Left lung (tissue), 10 donors: ENCODE data around the gene UBE2E2. TPM values are rescaled to one million over a fixed set of nuclear protein-coding genes. Genes with fewer than 3 reads are reported as not detected.

Experiments
- ATAC-seq: fragments of 200-7000 bp; cut with Tn5 transposase; one replicate; pipeline ENCODE4 v1.9.1; 2020; ENCODE audit warnings: moderate library complexity
- DNase-seq, 4 donors: peaks; one replicate each; pipeline ENCODE4 v3.0.0-alpha.2; 2013 to 2020
- H3K27ac ChIP-seq, 2 donors: fragments of 200-600 bp; sonication (generic) in 1 of 2; one replicate each; pipeline versions ENCODE4 v1.5.0 to v1.8.0; 2020 to 2021
- H3K27me3 ChIP-seq, 2 donors: fragments of 200-600 bp; sonication (generic) in 1 of 2; one replicate each; pipeline versions ENCODE4 v1.5.0 to v1.8.0; 2020 to 2021
- H3K36me3 ChIP-seq, 2 donors: fragments of 200-600 bp; sonication (generic) in 1 of 2; one replicate each; pipeline versions ENCODE4 v1.5.0 to v1.8.0; 2020 to 2021
- H3K4me1 ChIP-seq, 2 donors: fragments of 200-600 bp; one replicate each; pipeline ENCODE4 v1.8.0; 2021
- H3K4me3 ChIP-seq, 2 donors: fragments of 200-600 bp; sonication (generic) in 1 of 2; one replicate each; pipeline versions ENCODE4 v1.5.0 to v1.8.0; 2020 to 2021; ENCODE audit warnings: mild to moderate bottlenecking in 1 of 2
- H3K9me3 ChIP-seq, 2 donors: fragments of 200-600 bp; sonication (generic) in 1 of 2; one replicate each; pipeline versions ENCODE4 v1.5.0 to v1.8.0; 2020 to 2021
- intact Hi-C, 2 donors: fragments of 100-400 bp; cut with DNase I; formaldehyde crosslinking; loops; one replicate each; pipeline versions ENCODE4 v1.11.2 to v1.14.2; 2022
- polyA plus RNA-seq, 6 donors: library from polyadenylated mRNA; unstranded; fragments of 120-200 nt; gene quantifications; one replicate each; pipeline ENCODE4 v1.2.1, GENCODE V29; 2013; ENCODE audit not compliant: insufficient read length in 6 of 6
- total RNA-seq, 2 donors: library from RNA; stranded (reverse); fragmentation: NEBNext Ultra II Directional; extraction: Animal tissue kit (Norgen Biotek cat#: 25700); gene quantifications; one replicate each; pipeline ENCODE4 v1.2.1, GENCODE V29; 2021
- TF ChIP-seq, protein P1 (sequence below), 2 donors: fragments of 200-600 bp; sonication (generic) in 1 of 2; IDR thresholded peaks; one replicate each; pipeline versions ENCODE4 v1.5.0 to v1.8.0; 2021; ENCODE audit warnings: antibody characterized with exemption in 2 of 2
- donor health status: DM: no; HTN: yes; CAD: no.
- donor health status: DM: no; HTN: no; CAD: no.

The UBE2E2 gene
- total and polyA plus RNA-seq, 8 donors = 42.3 to 55.6 (median 47.5) TPM

DNA sequence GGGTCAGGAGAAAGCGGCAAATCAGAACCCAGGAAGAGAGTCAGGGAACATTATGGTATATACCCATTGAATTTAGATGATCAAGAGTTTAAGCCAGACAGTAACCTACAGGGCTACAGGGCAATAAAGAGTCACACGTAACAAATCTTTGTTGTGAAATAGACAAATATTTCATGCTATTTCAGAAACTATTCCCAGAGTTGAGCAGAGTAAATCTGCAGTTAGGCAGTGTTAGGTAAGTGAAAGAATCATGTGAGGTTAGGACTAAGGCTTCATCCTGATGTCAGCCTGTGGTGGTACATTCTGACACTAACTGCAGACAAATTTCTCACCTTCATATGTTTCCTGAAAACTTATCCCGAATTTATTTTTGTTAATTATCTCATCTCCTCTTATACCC lies 153.0 kb downstream of the UBE2E2 start:
- intact Hi-C loops = no loop called here
- DNase-seq (no peak), ATAC-seq (no peak)
- no peak overlapping the region for H3K27ac ChIP-seq
- H3K27me3 ChIP-seq = no peaks in the 10 kb centered on the region
- TF ChIP-seq, protein P1, sequence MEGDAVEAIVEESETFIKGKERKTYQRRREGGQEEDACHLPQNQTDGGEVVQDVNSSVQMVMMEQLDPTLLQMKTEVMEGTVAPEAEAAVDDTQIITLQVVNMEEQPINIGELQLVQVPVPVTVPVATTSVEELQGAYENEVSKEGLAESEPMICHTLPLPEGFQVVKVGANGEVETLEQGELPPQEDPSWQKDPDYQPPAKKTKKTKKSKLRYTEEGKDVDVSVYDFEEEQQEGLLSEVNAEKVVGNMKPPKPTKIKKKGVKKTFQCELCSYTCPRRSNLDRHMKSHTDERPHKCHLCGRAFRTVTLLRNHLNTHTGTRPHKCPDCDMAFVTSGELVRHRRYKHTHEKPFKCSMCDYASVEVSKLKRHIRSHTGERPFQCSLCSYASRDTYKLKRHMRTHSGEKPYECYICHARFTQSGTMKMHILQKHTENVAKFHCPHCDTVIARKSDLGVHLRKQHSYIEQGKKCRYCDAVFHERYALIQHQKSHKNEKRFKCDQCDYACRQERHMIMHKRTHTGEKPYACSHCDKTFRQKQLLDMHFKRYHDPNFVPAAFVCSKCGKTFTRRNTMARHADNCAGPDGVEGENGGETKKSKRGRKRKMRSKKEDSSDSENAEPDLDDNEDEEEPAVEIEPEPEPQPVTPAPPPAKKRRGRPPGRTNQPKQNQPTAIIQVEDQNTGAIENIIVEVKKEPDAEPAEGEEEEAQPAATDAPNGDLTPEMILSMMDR (IDR thresholded peaks at IDR 0.05) = no peak
- no peaks in the 10 kb centered on the region for H3K4me1 ChIP-seq
- H3K36me3 ChIP-seq = no peaks in the 10 kb centered on the region
- no peaks in the 10 kb centered on the region for H3K9me3 ChIP-seq
- H3K4me3 ChIP-seq = no peak overlapping the region

DNA sequence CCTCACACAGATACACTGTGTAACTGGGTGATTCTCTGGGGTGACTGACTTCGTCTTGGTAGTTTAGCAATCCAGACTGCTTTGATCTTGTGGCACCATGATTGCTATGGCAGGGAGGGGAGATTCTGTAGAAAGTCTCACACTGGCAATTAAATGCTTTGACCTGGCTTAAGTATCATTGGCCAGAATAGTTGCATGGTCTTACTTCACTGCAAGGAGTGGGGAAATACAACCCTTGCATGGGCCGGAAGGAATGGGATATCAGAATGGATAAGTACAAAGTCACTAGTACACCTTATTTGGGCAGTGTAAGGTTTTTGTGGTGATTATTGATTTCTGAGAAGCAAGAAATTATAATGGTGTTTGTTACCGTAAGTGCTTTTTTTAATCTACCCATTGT lies 153.8 kb downstream of the UBE2E2 start:
- H3K27ac ChIP-seq = no peak overlapping the region
- H3K36me3 ChIP-seq = no peaks in the 10 kb centered on the region
- H3K9me3 ChIP-seq = no peaks in the 10 kb centered on the region
- no peak overlapping the region for H3K4me3 ChIP-seq
- ATAC-seq (no peak), DNase-seq (no peak)
- intact Hi-C loops = no loop called here
- no peaks in the 10 kb centered on the region for H3K4me1 ChIP-seq
- no peaks in the 10 kb centered on the region for H3K27me3 ChIP-seq
- TF ChIP-seq, protein P1 (IDR thresholded peaks at IDR 0.05) = no peak

DNA sequence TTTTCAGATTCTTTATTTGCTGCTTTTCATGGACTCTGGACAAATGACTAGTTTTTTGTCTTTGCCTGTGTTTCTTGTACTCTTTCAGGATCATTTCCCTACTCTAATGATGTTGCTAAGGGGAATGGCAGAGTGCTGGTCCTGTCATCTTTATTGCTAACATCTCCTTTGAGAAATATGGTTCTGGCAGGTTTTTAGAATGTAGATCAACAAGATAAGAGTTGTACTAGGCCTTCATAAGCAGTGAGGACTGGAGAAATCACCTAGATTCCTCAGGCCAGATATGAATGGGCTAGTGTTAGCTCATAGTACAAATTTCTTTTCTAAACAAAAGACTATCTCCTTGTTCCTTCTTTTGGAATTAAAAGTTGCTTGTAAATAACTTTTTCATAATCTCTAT lies 156.0 kb downstream of the UBE2E2 start:
- no peaks in the 10 kb centered on the region for H3K27me3 ChIP-seq
- no peak overlapping the region for H3K4me3 ChIP-seq
- TF ChIP-seq, protein P1 (IDR thresholded peaks at IDR 0.05) = no peak
- no peaks in the 10 kb centered on the region for H3K4me1 ChIP-seq
- DNase-seq (no peak), ATAC-seq (no peak)
- H3K27ac ChIP-seq = no peak overlapping the region
- no peaks in the 10 kb centered on the region for H3K36me3 ChIP-seq
- H3K9me3 ChIP-seq = no peaks in the 10 kb centered on the region
- intact Hi-C loops = no loop called here

DNA sequence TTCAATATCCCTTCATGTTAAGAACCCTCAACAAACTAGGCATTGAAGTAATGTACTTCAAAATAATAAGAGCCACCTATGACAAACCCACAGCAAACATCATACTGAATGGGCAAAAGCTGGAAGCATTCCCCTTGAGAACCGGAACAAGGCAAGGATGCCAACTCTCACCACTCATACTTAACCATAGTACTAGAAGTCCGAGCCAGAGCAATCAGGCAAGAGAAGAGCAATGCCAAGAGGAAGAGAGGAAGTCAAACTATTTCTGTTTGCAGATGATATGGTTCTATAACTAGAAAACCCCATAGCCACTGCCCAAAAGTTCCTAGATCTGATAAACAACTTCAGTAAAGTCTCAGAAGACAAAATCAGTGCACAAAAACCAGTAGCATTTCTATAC lies 161.9 kb downstream of the UBE2E2 start:
- intact Hi-C loops = no loop called here
- ATAC-seq (peak; percentile 89), DNase-seq (peak in 1 of 4 donors; percentile 37)
- Histone ChIP-seq H3K9me3 (peaks cover 0 to 3% of the 10 kb centered on the region in 2 donors), H3K27me3 (no peaks in the 10 kb centered on the region), H3K27ac (no peak overlapping the region), H3K36me3 (no peaks in the 10 kb centered on the region), H3K4me1 (no peaks in the 10 kb centered on the region), H3K4me3 (no peak overlapping the region)
- TF ChIP-seq, protein P1 (IDR thresholded peaks at IDR 0.05) = no peak

DNA sequence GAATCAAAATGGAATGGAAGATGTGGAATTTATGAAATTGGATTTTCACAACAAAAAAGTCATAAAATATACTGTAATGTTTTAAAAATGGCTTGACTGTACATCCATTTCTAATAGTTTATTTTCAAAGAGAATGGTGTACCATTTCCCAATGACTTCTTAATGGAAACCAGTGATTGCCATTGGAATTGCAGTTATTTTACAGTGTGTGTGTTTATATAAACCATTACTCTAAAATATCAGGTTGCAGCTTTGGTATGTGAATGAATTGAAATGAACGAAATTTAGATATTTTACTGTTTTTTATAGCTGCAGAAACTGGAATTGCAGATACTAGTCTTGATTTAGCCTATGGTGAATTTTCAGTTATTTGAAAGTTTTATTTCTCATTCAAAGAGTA lies 165.6 kb downstream of the UBE2E2 start:
- ATAC-seq (no peak), DNase-seq (no peak)
- intact Hi-C loops = no loop called here
- TF ChIP-seq, protein P1 (IDR thresholded peaks at IDR 0.05) = no peak
- no peaks in the 10 kb centered on the region for H3K27me3 ChIP-seq
- no peaks in the 10 kb centered on the region for H3K36me3 ChIP-seq
- peaks cover 0 to 3% of the 10 kb centered on the region in 2 donors for H3K9me3 ChIP-seq
- no peak overlapping the region for H3K4me3 ChIP-seq
- H3K4me1 ChIP-seq = no peaks in the 10 kb centered on the region
- no peak overlapping the region for H3K27ac ChIP-seq
